GM13977 (cell line): ENCODE measurements around the gene NCBP3.
A peak's percentile ranks its signal among the peaks of the same experiment; 100 is the strongest.

Experiments used
- DNase-seq: peaks from one replicate; pipeline ENCODE4 v3.0.0; 2012; ENCODE audit warnings: low spot score
- CTCF ChIP-seq: IDR thresholded peaks from 2 replicates; pipeline ENCODE4 v1.5.1; 2012; ENCODE audit warnings: mild to moderate bottlenecking, control low read depth; ENCODE audit not compliant: insufficient read depth; ENCODE audit errors: extremely low read depth, missing control alignments
- in situ Hi-C: fragments of 300-500 bp; cut with MboI; formaldehyde crosslinking; loops from one replicate; pipeline ENCODE4 v1.12.0; 2022; ENCODE audit warnings: low sequenced_read_pairs, low pct_unique_long_range_greater_than_20kb, mixed read lengths, inconsistent platforms; ENCODE audit not compliant: unreplicated experiment

Gene NCBP3

GRCh38 chr17:3805581-3805980 is 40.5 kb downstream of the NCBP3 start:
- DNase-seq = no peak
- in situ Hi-C loops = no loop called here
- no peak for TF ChIP-seq CTCF

DNA sequence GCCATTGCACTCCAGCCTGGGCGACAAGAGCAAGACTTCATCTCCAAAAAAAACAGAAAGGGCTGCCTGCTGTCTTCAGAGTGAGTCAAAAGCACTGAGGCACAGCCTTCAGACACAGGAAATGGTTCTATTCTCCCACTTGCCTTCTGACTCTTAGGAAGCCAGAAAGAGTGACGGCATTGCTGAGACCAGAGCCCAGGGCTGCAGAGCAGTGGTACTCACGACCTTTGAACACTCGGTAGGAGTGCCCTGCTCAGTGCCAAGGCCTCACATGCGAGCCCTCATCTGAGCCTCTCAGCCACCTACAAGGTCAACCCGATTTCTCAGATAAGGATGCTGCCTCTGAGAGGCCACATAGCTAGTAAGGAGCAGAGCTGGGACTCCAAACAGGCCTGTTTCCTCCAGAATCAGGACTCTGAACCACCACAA is 41.5 kb downstream of the NCBP3 start:
- TF ChIP-seq CTCF = no peak
- in situ Hi-C loops = no loop called here
- peak; percentile 76 for DNase-seq

DNA sequence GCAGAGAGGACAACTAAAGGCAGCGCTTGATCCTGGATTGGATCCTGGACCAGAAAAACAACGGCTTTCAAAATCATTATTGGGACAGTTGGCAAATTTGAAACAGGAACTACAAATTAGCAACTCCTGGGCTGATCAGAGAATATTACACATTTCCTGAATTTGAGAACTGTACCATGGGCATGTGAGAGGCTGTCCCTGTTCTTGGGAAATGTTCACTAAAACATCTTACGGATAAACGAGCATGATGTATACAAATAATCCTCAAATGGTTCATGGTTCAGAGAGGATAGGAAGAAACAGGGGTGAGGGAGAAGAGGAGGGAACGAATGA is 42.8 kb downstream of the NCBP3 start:
- TF ChIP-seq CTCF = no peak
- no peak for DNase-seq
- in situ Hi-C loops = no loop called here

- no peak for TF ChIP-seq CTCF
- no peak for DNase-seq
- in situ Hi-C loops = no loop called here
Observed at GRCh38 chr17:3802461-3803307, 43.4 kb downstream of the NCBP3 start.

GRCh38 chr17:3801792-3802191 is 44.3 kb downstream of the NCBP3 start:
- in situ Hi-C loops = no loop called here
- no peak for DNase-seq
- no peak for TF ChIP-seq CTCF

- no peak for TF ChIP-seq CTCF
- no peak for DNase-seq
- in situ Hi-C loops = no loop called here
Observed at GRCh38 chr17:3801347-3801746, 44.7 kb downstream of the NCBP3 start.
